OCI-LY7 (cell line): ENCODE data around the gene DDX25.

Source experiments
- EZH2phosphoT487 ChIP-seq: fragments of 200-600 bp; sonication (generic); IDR thresholded peaks from 2 replicates; pipeline ENCODE4 v1.6.1; 2018; ENCODE audit warnings: low read depth, borderline replicate concordance, mild to moderate bottlenecking, mixed run types, antibody characterized with exemption, low read length, moderate library complexity, mixed read lengths
- TF ChIP-seq, protein P1 (sequence below): fragments of 200-600 bp; sonication (generic); conservative IDR thresholded peaks from 2 replicates; pipeline ENCODE4 v1.5.1; 2014; ENCODE audit warnings: mild to moderate bottlenecking, antibody characterized with exemption, low read length, moderate library complexity, mixed read lengths

DNA sequence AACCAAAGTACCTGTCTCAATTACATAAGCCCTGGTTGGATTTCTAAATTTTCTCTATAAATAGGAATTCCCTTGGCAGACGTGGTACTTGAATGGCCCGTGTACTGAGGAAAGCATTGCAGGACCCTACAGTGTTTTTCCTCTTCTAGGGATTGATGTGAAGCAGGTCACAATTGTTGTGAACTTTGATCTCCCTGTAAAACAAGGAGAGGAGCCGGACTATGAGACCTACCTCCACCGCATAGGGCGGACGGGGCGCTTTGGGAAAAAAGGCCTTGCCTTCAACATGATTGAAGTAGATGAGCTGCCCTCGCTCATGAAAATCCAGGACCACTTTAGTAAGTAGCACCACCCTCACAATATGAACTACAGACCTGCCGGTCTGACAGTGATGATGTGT lies 16.7 kb downstream of the DDX25 start:
- TF ChIP-seq, protein P1, sequence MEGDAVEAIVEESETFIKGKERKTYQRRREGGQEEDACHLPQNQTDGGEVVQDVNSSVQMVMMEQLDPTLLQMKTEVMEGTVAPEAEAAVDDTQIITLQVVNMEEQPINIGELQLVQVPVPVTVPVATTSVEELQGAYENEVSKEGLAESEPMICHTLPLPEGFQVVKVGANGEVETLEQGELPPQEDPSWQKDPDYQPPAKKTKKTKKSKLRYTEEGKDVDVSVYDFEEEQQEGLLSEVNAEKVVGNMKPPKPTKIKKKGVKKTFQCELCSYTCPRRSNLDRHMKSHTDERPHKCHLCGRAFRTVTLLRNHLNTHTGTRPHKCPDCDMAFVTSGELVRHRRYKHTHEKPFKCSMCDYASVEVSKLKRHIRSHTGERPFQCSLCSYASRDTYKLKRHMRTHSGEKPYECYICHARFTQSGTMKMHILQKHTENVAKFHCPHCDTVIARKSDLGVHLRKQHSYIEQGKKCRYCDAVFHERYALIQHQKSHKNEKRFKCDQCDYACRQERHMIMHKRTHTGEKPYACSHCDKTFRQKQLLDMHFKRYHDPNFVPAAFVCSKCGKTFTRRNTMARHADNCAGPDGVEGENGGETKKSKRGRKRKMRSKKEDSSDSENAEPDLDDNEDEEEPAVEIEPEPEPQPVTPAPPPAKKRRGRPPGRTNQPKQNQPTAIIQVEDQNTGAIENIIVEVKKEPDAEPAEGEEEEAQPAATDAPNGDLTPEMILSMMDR, result no peak
- TF ChIP-seq EZH2phosphoT487, result no peak
